Right ventricle myocardium superior (tissue), 1 donor: ENCODE data around the gene BCL2L12. TPM values are rescaled to one million over a fixed set of nuclear protein-coding genes. Genes with fewer than 3 reads are reported as not detected.
"Not testable (repeated sequence)": the region's sequence is repeated elsewhere in the genome, so short reads cannot be mapped to it uniquely, and the experiment has no call there.

Experiments
- ATAC-seq: fragments of 200-7000 bp; cut with Tn5 transposase; one replicate; pipeline ENCODE4 v1.9.1; 2020; ENCODE audit warnings: mild to moderate bottlenecking; ENCODE audit not compliant: poor library complexity
- DNase-seq: peaks from one replicate; pipeline ENCODE4 v3.0.0-alpha.2; 2020
- intact Hi-C: fragments of 100-400 bp; cut with DNase I; formaldehyde crosslinking; loops from one replicate; pipeline ENCODE4 v1.11.2; 2022
- long read RNA-seq: library from polyadenylated mRNA; unstranded; transcript quantifications from one replicate; pipeline ENCODE4 v2.0.0, GENCODE V29; 2021
- total RNA-seq: library from RNA; stranded (reverse); fragmentation: NEBNext Ultra II Directional; extraction: Animal tissue kit (Norgen Biotek cat#: 25700); gene quantifications from one replicate; pipeline ENCODE4 v1.2.1, GENCODE V29; 2021
- donor health status: DM: no; HTN: yes; CAD: no; lungs with severe emphysema.

BCL2L12 gene
- total RNA-seq = 10.8 TPM
- long read RNA-seq, partial matches to known transcripts = 1 of 3 reads
- long read RNA-seq, other reads (novel, unspliced or antisense) = 1 of 3 reads

DNA sequence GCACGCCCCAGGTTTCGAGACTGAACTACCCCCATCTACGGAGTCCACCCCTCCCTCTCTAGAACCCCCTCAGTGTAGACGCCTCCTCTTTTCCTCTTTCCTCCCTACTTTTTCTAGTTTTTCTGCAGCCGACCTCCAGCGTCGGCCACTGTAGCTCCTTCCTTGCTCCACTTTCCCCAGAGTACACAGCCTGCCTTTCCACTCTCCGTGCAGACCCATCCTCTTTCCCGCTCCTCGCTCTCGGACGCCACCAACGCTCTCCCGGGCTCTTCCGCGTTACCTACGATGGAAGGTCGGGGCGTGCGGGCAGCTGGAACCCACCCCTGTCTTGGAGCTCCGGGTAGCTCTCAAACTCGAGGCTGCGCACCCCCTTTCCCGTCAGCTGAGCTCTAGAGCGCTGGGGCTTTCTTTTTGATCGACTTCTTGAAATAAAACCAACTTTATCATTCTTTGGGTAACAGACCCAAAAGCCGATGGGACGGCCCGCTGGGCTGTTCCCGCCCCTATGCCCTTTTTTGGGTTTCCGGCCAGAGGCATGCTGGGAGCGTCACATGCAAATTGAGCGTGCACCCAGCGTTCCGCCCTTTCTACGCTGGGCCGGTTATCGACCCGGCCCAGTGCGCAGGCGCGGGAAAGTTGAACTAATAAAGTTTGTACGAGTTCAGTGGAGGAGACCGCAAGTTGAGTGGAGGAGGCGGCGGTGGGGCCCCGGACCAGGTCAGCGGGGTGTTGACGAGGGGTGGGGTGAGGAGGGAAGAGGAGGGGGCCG is at the start of gene BCL2L12, which contains the start of gene IRF3:
BCL2L12 (plus strand) TSS at position 583 of the 769 bp plus-strand sequence. CDS start 760 bp downstream, outside the sequence.
IRF3 (minus strand) TSS at position 507 of the 769 bp plus-strand sequence. CDS start 1,019 bp downstream, outside the sequence.
- DNase-seq (peak; percentile 98), ATAC-seq (peak; percentile 95)
- intact Hi-C loops = no loop called here

GRCh38 chr19:49616532-49616931 is 49.2 kb upstream of the BCL2L12 start:
- no peak for DNase-seq
- intact Hi-C loops = no loop called here
- no peak for ATAC-seq

- no peak for DNase-seq
- ATAC-seq = no peak
- intact Hi-C loops = no loop called here
Observed at GRCh38 chr19:49616945-49617344, 48.8 kb upstream of the BCL2L12 start.

DNA sequence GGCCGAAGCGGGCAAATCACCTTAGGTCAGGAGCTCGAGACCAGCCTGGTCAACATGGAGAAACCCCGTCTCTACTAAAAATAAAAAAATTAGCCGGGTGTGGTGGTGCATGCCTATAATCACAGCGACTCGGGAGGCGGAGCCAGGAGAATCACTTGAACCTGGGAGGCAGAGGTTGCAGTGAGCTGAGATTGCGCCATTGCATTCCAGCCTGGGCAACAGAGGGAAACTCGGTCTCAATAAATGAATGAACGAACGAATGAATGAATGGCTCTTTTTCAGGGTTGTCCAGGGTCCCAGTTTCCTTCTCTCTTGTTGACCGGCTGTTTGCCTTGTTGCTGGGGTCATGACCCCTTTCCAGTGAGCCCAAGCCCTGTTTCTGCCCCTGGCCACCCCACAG is 47.9 kb upstream of the BCL2L12 start:
- DNase-seq, ATAC-seq, intact Hi-C loops: not testable (repeated sequence)

DNA sequence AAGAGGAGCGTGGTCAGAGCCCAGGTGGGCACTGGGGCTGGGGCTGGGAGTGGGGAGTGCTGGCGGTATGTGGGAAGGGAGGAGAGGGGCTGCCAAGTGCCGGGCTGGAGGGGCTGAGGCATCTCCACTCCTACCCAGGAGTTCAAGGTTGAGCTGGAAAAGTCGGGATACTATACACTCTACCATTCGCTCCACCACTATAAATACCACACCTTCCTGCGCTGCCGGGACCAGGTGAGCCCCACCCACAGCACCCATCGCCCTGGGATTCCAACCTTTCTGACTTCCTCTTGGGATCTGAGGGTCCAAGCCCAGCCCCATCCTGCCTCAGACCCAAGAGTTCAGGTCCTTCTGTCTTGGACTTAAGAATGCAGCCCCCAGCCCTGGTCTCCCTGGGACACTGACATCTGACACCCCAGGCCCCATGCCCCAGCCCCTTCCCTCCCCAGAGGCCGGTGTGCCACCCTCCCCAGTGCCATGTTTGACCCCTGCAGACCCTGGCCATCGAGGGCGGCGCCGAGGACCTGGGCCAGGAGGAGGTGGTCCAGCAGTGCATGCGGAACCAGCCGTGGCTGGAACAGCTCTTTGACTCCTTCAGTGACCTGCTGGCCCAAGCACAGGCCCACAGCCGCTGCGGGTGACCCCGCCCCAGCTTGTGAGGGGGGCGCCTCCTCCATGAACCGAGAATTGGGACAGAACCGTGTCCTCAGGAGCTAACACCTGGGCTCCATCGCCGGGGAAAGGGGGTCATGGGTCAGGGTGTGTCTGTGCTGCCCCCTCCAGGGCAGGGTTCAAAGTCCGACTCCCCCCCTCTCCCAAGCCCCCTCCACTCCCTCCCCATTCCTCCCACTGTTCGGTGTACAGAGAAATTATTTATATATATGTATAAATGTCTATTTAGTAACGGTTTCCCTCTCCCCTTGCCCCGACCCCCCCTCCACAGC is 40.5 kb upstream of the BCL2L12 start:
- no peak for DNase-seq
- intact Hi-C loops = no loop called here
- ATAC-seq = no peak

DNA sequence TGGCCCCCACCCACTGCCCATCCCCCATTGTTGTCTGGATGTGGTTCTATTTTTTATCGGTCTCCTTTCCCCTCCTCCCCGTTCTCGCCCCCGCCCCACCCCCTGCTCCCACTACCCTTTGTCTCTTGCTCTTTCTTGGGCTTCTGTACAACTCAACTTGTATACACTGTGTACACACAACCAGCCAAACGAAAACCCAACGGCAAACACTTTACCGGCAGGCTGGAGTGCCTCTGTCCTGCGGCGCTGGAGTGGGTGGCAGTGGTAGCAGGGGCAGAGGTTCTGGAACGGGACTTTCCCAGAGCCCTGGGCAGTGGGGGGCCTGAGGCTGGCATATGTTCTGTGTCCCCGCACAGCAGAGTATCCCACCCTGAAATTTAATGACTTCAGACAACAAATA is 39.5 kb upstream of the BCL2L12 start:
- DNase-seq = no peak
- ATAC-seq = no peak
- intact Hi-C loops = no loop called here

GRCh38 chr19:49629659-49630058 is 36.1 kb upstream of the BCL2L12 start:
- ATAC-seq (no peak), DNase-seq (no peak)
- intact Hi-C loops = no loop called here

DNA sequence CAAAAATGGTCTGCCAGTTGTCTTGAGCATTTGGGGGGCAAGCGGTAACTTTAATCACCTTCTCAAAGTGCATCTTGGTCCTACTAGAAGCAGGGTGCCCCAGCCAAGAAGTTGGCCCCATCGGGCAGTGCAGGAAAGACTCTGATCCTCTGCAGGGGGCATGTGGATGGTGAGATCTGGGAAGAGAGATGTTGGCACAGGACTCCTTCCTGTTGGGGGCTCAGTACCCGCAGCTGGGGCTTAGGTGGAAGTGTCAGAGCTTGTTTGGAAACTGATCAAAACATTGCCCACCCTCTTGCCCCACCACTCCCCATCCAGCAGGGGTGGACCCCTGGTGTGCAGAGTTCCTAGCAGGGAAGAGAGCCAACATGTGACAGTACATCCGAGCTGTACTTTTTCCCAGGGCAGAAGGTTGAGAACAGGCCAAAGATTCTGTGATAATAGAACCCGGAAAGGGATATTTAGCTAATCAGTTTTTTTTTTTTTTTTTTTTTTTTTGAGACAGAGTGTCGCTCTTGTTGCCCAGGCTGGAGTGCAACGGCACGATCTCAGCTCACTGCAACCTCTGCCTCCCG is 34.6 kb upstream of the BCL2L12 start:
- intact Hi-C loops = no loop called here
- no peak for ATAC-seq
- no peak for DNase-seq

DNA sequence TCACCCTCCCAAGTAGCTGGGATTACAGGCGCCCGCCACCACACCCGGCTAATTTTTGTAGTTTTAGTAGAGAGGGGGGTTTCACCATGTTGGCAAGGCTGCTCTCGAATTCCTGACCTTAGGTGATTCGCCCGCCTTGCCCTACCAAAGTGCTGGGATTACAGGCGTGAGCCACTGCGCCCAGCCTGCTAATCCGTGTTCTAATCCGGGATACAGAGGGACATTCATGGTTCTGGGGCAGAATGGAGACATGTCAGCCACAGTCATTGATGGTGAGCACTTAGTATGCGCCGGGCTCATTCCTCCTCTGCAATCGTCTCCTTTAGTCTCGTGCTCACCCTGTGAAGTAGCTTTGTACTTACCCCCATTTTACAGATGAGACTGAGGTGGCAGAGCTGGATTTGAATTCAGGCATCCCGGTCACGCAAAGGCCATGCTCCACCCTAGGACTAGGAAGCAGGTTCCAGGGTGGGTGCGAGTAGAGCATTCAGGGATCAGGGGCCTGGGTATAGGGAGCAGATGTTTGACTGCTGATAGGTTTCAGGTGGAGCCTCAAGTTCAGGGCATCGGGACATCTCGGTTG is 34.0 kb upstream of the BCL2L12 start:
- intact Hi-C loops = no loop called here
- no peak for ATAC-seq
- DNase-seq = no peak

DNA sequence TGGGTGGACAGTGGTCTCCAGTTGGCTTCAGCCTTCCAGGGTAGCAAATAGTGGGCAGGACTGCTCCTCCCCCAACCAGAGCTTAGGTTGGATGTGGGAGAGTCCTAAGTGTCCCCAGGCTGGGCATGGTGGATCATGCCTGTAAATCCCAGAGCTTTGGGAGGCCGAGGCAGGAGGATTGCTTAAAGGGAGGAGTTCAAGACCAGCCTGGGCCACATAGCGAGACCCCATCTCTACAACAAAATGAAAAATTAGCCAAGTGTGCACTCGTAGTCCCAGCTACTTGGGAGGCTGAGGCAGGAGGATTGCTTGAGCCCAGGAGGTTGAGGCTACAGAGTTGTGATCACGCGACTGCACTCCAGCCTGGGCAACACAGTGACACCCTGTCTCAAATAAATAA is 33.2 kb upstream of the BCL2L12 start:
- DNase-seq (no peak), ATAC-seq (no peak)
- intact Hi-C loops = no loop called here

DNA sequence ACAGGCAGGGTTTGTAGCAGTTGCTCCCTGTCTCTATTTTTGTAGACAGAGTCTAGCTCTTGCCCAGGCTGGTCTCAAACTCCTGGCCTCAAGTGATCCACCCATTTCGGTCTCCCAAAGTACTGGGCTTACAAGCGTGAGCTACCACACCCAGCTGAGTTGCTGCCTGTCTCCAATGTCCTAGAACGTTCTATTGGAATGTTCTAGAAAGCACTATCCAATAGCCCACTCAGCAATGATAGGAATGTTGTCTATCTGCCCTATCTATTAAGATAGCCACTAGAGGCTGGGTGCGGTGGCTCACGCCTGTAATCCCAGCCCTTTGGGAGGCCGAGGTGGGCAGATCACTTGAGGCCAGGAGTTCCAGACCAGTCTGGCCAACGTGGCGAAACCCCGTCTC is 32.5 kb upstream of the BCL2L12 start:
- DNase-seq, intact Hi-C loops, ATAC-seq: not testable (repeated sequence)

DNA sequence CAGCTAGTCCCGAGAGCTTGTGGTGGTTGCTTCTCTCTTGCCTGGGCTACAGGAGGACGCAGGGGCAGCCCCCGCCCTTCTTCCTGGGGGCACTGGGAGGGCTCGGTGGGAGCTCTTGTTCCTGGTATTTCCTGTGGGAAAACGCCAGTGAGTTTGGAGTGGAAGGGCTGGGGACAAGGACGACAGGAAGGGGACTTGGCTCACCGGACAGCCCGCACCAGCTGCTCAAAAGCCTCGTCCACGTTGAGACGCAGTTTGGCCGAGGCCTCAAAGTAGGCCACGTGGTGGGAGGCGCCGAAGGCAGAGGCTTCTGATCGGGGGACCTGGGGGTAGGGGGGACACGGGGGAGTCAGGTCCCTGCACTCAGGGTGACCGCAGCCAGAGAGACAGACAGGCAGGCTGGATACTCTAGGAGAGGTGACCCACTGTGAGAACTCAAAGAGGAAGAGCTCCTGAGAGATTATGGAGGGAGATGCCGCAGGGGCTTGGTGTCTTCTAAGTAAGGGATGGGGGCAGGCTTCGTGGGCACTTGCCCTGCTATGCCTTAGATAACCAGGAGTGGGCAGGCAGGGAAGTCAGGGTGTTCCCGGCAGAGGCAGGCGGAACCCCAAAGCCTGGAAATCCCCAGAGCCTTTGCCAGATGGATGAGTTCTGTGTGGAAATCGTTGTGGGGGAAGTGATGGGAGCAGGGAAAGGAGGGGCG is 30.1 kb upstream of the BCL2L12 start:
- intact Hi-C loops = no loop called here
- ATAC-seq = no peak

GRCh38 chr19:49636233-49636932 is 29.4 kb upstream of the BCL2L12 start:
- intact Hi-C loops = no loop called here
- ATAC-seq (no peak), DNase-seq (no peak)

More for the DNA sequence above, 30.1 kb upstream of the BCL2L12 start:
- DNase-seq = no peak

DNA sequence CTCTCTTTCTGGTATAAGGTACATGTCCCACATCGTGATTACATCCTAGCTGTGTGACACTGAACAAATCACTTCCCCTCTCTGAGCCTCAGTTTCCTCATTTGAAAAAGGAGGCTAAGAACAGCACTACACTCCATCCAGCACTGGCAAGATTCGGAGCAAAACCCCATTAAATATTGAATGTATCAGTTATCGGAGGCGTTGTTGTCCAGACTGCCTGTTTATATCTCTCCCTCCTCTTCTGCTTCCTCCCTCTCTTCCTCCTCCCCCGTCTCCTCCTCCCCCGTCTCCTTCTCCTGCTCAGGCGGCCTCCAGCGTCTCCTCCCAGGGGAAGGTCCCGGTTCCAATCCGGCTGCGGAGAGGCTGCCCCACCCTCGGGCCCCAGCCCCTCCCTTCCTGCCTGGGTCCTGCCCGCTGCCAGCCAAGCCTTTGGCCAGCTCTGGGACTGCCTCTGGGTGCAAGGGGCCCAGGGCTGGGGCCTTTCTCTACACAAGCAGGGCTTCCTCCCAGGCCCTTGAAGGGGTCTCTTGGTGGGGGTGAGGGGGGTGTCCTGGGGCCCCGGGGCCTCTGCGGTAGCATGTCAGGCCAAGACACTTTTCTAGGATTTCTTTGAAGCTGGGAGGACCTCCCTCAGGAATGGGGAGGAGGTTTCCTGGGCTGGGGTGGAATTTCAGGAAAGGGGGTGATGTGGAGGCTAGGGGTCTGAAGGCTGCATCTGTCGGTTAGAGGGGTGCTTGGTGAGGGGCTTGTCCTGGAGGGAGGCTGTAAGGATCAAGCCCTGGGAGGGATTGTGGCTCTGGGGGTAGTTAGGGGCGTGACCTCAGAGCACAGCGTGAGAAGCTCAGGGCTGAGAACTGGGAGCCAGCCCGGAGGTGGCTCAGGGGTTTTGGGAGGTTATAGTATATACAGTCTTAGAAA is 27.7 kb upstream of the BCL2L12 start:
- ATAC-seq (peak; percentile 7), DNase-seq (peak; percentile 94)
- intact Hi-C loops = loop anchor here (2.0 kb wide), 1 partner anchor 45 kb away; no protein-coding TSS in a partner anchor

- no peak for ATAC-seq
- DNase-seq = no peak
- intact Hi-C loops = loop anchor here (2.0 kb wide), 1 partner anchor 47 kb away; no protein-coding TSS in a partner anchor
Observed at GRCh38 chr19:49639401-49640112, 26.2 kb upstream of the BCL2L12 start.
